IPS-NIHi11 (cell line): ENCODE data around the gene ETFB.

Experiments
- DNase-seq: peaks from one replicate; pipeline ENCODE4 v3.0.0; 2012; ENCODE audit warnings: mixed read lengths, low spot score

ETFB gene

GRCh38 chr19:51295382-51296126, 70.6 kb downstream of the ETFB start:
- DNase-seq, result peak; percentile 48
